IgD-negative memory B cell (primary cell): ENCODE data around the gene CEP72. TPM values are rescaled to one million over a fixed set of nuclear protein-coding genes. Genes with fewer than 3 reads are reported as not detected.
"Not testable (repeated sequence)": the region's sequence is repeated elsewhere in the genome, so short reads cannot be mapped to it uniquely, and the experiment has no call there.

Source experiments
- H3K27ac Mint-ChIP-seq, 3 donors: one replicate each; pipeline ENCODE4 v1.8.0; 2020 to 2022; ENCODE audit warnings: mild to moderate bottlenecking in 3 of 3, mixed read lengths in 3 of 3, moderate library complexity in 1 of 3
- H3K27me3 Mint-ChIP-seq: one replicate; pipeline ENCODE4 v1.8.0; 2021; ENCODE audit warnings: mixed read lengths
- H3K36me3 Mint-ChIP-seq: one replicate; pipeline ENCODE4 v1.8.0; 2020; ENCODE audit warnings: mild to moderate bottlenecking, mixed read lengths
- H3K4me1 Mint-ChIP-seq, 3 donors: one replicate each; pipeline ENCODE4 v1.8.0; 2020 to 2022; ENCODE audit warnings: mixed read lengths in 3 of 3, mild to moderate bottlenecking in 1 of 3
- H3K4me3 Mint-ChIP-seq, 4 donors: one replicate each; pipeline ENCODE4 v1.8.0; 2020 to 2022; ENCODE audit warnings: mild to moderate bottlenecking in 4 of 4, mixed read lengths in 4 of 4, moderate library complexity in 3 of 4
- H3K9me3 Mint-ChIP-seq, 3 donors: one replicate each; pipeline ENCODE4 v1.8.0; 2020 to 2021; ENCODE audit warnings: mixed read lengths in 3 of 3, mild to moderate bottlenecking in 1 of 3
- polyA plus RNA-seq: library from polyadenylated mRNA; unstranded; fragments of 300-500 nt; fragmentation: Illumina TruSeq; gene quantifications from one replicate; pipeline ENCODE4 v1.2.3, GENCODE V29; 2021

CEP72 gene
- polyA plus RNA-seq, 1 donor from 2014 or later, result 5.4 TPM

DNA sequence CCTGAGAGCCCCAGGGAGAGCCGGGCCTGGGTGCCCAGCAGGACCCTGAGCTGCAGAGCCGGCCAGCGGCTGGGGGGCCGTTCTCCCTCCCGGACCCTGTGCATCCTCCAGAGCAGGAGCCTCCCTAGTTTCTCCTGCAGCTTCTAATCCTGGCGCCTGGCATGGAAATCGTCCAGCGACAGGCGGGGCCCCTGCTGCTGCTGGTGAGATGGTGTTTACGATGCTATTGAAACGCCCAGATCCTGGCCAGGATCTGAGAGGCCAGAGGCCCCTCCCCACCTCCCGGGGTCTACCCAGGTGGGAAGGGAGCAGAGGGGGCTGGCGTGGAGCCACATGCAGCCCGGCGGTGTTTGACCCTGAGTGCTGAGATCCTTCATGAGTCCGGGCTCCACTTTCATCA is 38.2 kb upstream of the CEP72 start:
- Mint-ChIP-seq H3K27ac (no peak overlapping the region), H3K9me3 (peaks cover 12 to 30% (median 20%) of the 10 kb centered on the region in 3 donors), H3K4me1 (peaks cover 0 to 1% (median 0%) of the 10 kb centered on the region in 3 donors), H3K36me3 (no peaks in the 10 kb centered on the region), H3K27me3 (peaks cover 6% of the 10 kb centered on the region), H3K4me3 (no peak overlapping the region)

DNA sequence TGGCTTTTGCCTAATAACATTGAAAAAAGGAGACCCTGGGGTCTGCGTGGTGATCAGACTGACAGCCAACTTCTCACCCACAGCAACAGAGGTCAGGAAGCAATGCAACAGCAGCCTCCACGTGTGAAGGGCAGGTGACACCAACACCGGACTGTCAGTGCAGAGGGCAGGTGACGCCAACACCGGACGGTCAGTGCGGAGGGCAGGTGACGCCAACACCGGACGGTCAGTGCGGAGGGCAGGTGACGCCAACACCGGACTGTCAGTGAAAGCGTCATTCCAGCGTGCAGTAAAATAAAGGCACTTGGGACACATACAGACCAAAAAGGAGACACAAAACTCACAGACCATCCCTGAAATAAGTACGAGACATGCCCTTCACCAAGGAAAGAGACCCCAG is 37.2 kb upstream of the CEP72 start:
- peaks cover 12% of the 10 kb centered on the region for H3K27me3 Mint-ChIP-seq
- H3K27ac Mint-ChIP-seq, result no peak overlapping the region
- peaks cover 12 to 30% (median 20%) of the 10 kb centered on the region in 3 donors for H3K9me3 Mint-ChIP-seq
- H3K4me1 Mint-ChIP-seq, result peaks cover 0 to 1% (median 0%) of the 10 kb centered on the region in 3 donors
- peak overlapping the region in 1 of 4 donors; percentile 22 for H3K4me3 Mint-ChIP-seq
- H3K36me3 Mint-ChIP-seq, result no peaks in the 10 kb centered on the region

DNA sequence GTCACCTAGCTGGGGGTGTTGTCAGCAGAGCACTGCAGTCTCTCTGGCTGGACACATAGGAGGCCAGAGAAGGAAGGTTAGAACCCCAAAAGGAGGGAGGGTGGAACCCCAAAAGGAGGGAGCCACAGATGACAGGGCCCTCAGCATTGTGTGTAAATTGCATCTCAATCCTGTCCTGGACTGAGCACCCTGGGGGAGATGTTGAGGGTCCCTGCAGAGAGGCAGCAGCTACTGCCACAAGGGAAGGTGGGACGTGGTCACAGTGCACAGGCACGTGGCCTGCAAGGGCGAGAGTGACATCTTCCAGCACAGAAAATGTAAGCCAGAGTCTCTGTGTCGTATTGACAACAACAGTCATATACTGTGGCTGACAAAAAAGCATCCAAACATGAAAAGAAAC is 36.5 kb upstream of the CEP72 start:
- peak overlapping the region in 1 of 4 donors; percentile 18 for H3K4me3 Mint-ChIP-seq
- peaks cover 12 to 30% (median 20%) of the 10 kb centered on the region in 3 donors for H3K9me3 Mint-ChIP-seq
- H3K27ac Mint-ChIP-seq, result no peak overlapping the region
- H3K27me3 Mint-ChIP-seq, result peaks cover 17% of the 10 kb centered on the region
- H3K36me3 Mint-ChIP-seq, result no peaks in the 10 kb centered on the region
- H3K4me1 Mint-ChIP-seq, result peaks cover 0 to 1% (median 0%) of the 10 kb centered on the region in 3 donors

DNA sequence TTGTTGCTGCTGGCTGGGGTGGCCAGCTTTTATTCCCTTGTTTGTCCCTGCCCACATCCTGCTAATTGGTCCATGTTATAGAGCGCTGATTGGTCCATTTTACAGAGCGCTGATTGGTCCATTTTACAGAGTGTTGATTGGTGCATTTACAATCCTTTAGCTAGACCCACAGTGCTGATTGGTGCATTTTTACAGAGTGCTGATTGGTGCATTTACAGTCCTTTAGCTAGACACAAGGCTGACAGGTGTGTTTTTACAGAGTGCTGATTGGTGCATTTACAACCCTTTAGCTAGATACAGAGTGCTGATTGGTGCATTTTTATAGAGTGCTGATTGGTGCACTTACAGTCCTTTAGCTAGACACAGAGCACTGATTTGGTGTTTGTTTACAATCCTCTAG is 34.9 kb upstream of the CEP72 start:
- H3K27me3 Mint-ChIP-seq, result peaks cover 25% of the 10 kb centered on the region
- H3K4me1 Mint-ChIP-seq, H3K4me3 Mint-ChIP-seq, H3K27ac Mint-ChIP-seq, H3K36me3 Mint-ChIP-seq: not testable (repeated sequence)
- H3K9me3 Mint-ChIP-seq, result peaks cover 12 to 30% (median 20%) of the 10 kb centered on the region in 3 donors

DNA sequence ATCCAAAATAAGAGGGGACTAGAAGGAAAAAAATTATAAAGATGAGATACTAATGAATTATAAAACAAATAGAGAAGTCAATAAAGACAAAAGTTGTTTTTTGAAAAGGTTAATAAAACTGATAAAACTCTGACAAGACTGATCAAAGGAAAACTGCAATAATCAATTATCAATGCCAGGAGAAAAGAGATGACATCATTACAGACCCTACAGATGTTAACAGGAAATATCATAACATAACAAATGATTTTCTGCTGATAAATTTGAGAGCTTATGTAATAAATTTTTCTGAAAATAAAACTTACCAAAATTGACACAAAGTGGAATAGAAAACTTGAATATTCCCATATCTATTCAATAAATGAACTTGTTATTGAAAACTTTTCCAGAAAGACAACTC is 34.3 kb upstream of the CEP72 start:
- H3K36me3 Mint-ChIP-seq, result no peaks in the 10 kb centered on the region
- H3K27ac Mint-ChIP-seq, result no peak overlapping the region
- H3K27me3 Mint-ChIP-seq, result peaks cover 26% of the 10 kb centered on the region
- peaks cover 12 to 30% (median 21%) of the 10 kb centered on the region in 3 donors for H3K9me3 Mint-ChIP-seq
- no peaks in the 10 kb centered on the region for H3K4me1 Mint-ChIP-seq
- no peak overlapping the region for H3K4me3 Mint-ChIP-seq

DNA sequence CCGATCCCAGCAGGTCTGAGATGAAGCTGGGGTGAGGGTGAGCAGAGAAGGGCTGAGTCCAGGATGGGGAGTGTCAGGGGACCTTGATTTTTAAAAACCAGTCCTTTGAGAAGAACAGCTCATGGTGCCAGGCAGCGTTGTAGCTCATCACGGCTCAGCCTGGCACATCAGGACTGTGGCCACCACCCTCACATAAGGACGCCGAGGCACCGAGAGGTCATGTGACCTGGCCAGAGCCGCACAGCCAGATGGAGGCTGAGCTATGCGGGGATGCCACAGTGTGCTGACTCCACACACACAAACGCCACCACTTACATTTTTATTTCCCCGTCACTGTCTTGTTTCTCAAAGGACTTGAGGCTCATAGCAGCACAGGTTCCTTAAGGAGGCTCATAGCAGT is 32.9 kb upstream of the CEP72 start:
- Mint-ChIP-seq H3K9me3 (peaks cover 12 to 30% (median 22%) of the 10 kb centered on the region in 3 donors), H3K4me3 (no peak overlapping the region), H3K4me1 (no peaks in the 10 kb centered on the region), H3K36me3 (no peaks in the 10 kb centered on the region), H3K27me3 (peaks cover 33% of the 10 kb centered on the region), H3K27ac (no peak overlapping the region)

DNA sequence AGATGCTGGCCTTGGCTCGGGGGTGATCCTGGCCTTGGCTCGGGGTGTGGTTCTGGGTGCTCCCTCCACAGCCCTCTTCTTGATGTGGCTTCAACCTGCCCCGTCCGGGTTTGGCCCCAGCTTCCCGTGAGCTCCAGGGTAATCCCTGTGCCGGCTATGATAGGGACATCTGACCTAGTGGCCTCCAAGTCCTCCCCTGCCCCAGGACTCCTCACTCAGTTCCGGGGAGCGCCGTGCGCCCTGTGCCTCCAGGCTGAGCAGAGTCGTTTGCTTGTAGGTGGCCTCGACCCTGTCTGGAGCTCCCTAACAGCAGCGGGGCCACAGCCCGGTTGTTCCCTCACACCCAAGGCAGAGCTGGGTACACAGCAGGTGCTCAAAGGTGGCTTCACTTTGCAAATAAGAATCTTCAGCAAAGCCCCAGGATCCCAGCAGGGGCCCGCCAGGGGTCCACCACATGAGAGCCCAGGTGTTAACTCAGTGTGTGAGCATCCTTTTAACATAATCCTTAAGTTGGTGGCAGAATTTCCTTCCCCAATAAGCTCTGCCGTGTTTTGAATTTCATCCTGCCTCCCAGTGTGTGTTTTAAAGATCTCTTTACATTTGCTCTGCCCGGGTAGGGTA is 32.3 kb upstream of the CEP72 start:
- Mint-ChIP-seq H3K27ac (no peak overlapping the region), H3K9me3 (peaks cover 11 to 30% (median 22%) of the 10 kb centered on the region in 3 donors), H3K4me1 (no peaks in the 10 kb centered on the region), H3K4me3 (no peak overlapping the region), H3K36me3 (no peaks in the 10 kb centered on the region), H3K27me3 (peaks cover 33% of the 10 kb centered on the region)

DNA sequence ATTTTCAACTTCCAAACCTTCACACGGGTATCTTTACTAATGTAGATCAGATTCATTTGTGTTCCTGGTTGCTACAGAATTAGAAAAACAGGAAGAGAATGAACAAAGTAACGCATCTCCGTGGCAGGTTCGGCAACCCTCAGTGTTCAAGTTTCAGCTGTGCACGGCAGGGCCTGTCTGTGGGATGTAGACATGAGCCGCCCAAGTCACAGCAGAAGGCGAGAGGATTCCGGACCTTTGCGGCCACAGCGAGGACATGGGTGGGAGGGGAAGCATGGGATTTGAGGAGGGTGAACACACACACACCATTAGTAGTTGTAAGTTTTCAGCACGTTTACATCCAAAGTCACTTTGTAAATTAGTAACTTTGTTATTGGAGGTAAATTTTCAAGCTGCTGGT is 31.7 kb upstream of the CEP72 start:
- Mint-ChIP-seq H3K36me3 (no peaks in the 10 kb centered on the region), H3K9me3 (peaks cover 11 to 26% (median 19%) of the 10 kb centered on the region in 3 donors), H3K27ac (no peak overlapping the region), H3K27me3 (peaks cover 33% of the 10 kb centered on the region), H3K4me1 (no peaks in the 10 kb centered on the region), H3K4me3 (no peak overlapping the region)

DNA sequence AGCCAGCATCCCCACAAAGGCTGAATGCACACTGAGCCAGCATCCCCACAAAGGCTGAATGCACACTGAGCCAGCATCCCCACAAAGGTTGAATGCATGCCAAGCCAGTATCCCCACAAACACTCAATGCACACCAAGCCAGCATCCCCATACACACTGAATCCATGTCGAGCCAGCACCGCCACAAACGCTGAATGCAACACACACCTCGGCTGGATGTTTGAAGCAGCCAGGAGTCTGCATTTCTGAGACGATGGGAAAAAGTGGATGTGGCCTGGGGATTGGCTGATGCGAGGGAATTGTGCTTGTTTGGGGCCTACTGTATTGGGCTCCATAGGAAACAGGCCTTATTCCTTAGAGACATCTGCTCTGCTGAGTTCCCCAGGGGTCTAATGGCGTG is 30.9 kb upstream of the CEP72 start:
- no peaks in the 10 kb centered on the region for H3K4me1 Mint-ChIP-seq
- peaks cover 31% of the 10 kb centered on the region for H3K27me3 Mint-ChIP-seq
- no peak overlapping the region for H3K4me3 Mint-ChIP-seq
- H3K36me3 Mint-ChIP-seq, result no peaks in the 10 kb centered on the region
- no peak overlapping the region for H3K27ac Mint-ChIP-seq
- peaks cover 5 to 17% (median 16%) of the 10 kb centered on the region in 3 donors for H3K9me3 Mint-ChIP-seq

DNA sequence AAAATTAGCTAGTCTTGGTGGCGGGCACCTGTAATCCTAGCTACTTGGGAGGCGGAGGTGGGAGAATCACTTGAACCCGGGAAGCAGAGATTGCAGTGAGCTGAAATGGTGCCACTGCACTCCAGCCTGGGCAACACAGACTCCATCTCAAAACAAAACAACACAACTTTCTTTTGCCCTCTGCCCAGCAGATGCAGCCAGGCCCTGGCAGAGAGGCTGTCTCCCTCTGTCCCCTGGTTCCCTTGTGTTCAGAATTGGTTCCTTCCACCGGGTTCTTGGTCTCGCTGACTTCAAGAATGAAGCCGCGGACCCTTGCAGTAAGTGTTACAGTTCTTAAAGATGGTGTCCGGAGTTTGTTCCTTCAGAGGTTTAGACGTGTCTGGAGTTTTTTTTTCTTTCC is 30.2 kb upstream of the CEP72 start:
- peaks cover 31% of the 10 kb centered on the region for H3K27me3 Mint-ChIP-seq
- H3K36me3 Mint-ChIP-seq, result no peaks in the 10 kb centered on the region
- H3K9me3 Mint-ChIP-seq, result peaks cover 3 to 14% (median 11%) of the 10 kb centered on the region in 3 donors
- H3K27ac Mint-ChIP-seq, result no peak overlapping the region
- no peaks in the 10 kb centered on the region for H3K4me1 Mint-ChIP-seq
- H3K4me3 Mint-ChIP-seq, result no peak overlapping the region

DNA sequence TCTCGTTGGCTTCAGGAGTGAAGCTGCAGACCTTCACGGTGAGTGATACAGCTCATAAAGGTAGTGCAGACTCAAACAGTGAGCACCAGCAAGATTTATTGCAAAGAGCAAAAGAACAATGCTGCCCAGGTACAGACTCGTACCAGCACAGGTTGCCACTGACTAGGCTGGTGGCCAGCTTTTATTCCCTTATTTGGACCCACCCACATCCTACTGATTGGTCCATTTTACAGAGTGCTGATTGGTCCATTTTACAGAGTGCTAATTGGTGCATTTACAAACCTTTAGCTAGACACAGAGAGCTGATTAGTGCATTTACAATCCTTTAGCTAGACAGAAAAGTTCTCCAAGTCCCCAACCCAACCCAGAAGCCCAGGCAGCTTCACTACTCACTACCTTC is 29.7 kb upstream of the CEP72 start:
- H3K9me3 Mint-ChIP-seq, result peaks cover 3 to 11% (median 10%) of the 10 kb centered on the region in 3 donors
- H3K4me1 Mint-ChIP-seq, H3K4me3 Mint-ChIP-seq, H3K27ac Mint-ChIP-seq, H3K36me3 Mint-ChIP-seq: not testable (repeated sequence)
- H3K27me3 Mint-ChIP-seq, result peaks cover 31% of the 10 kb centered on the region

DNA sequence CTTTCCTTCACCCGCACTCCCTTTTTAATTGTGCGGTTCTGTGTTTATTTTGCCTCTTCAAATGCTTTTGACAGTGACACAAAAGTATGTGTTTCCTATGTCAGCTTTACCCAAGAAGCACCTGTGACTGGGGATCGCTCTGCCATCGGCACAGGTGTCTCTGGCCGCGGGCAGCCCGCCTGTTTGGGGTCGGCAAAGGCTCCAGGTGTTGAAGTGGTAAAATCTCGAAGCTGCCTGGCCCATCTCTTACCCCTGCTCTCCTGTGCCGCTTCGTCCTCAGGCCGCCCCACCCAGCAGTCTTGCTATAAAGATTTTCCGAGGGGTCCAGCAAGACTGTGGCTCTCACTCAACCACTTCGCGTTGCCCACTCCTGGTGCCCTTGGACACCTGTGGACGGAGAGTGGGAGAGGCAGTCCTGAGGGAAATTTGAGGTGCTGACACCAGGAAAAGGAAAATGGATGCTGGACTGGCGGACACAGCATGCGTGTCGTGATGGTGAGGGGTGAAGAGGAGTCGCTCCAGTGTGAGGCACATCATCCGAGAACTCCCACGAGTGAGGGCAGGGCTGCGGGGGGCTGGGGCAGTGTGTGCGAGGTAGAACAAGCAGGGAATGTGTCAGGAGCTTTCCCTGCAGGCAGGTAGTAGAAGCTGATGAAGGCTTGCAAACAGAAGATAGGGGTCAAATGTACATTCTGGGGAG is 29.1 kb upstream of the CEP72 start:
- H3K4me3 Mint-ChIP-seq, result no peak overlapping the region
- H3K9me3 Mint-ChIP-seq, result peaks cover 0 to 7% (median 4%) of the 10 kb centered on the region in 3 donors
- H3K36me3 Mint-ChIP-seq, result no peaks in the 10 kb centered on the region
- no peak overlapping the region for H3K27ac Mint-ChIP-seq
- H3K27me3 Mint-ChIP-seq, result peaks cover 34% of the 10 kb centered on the region
- no peaks in the 10 kb centered on the region for H3K4me1 Mint-ChIP-seq

DNA sequence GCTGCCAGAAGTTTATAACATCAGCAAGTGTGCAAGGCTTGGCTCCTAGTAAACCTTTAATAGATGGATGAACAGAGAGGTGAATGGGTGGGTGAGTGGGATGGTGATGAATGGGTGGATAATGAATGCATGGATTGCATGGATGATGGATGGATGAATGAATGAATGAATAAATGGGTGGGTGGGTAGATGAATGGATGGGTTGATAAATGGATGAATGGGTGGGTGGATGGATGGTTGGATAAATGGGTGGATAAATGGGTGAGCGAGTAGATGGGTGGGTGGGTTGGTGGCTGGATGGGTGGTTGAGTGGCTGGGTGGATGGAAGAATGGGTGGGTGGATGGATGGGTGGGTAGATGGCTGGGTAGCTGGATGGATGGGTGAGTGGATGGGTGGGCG is 28.5 kb upstream of the CEP72 start:
- H3K9me3 Mint-ChIP-seq, result peaks cover 0 to 1% (median under 1%) of the 10 kb centered on the region in 3 donors
- no peak overlapping the region for H3K4me3 Mint-ChIP-seq
- H3K36me3 Mint-ChIP-seq, result no peaks in the 10 kb centered on the region
- peaks cover 34% of the 10 kb centered on the region for H3K27me3 Mint-ChIP-seq
- no peaks in the 10 kb centered on the region for H3K4me1 Mint-ChIP-seq
- no peak overlapping the region for H3K27ac Mint-ChIP-seq

DNA sequence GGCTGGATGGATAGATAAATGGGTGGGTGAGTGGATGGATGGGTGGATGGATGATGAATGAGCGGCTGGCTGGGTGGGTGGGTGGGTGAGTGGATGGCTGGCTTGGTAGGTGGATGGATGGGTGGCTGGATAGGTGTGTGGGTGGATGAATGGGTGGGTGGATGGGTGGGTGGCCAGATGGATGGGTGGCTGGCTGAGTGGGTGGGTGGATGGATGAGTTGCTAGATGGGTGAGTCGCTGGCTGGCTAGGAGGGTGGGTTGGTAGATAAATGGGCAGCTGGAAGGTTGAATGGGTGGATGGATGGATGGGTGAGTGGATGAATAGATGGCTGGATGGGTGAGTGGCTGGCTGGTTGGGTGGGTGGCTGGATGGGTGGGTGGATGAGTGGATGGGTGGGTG is 27.9 kb upstream of the CEP72 start:
- no peaks in the 10 kb centered on the region for H3K4me1 Mint-ChIP-seq
- H3K27me3 Mint-ChIP-seq, result peaks cover 34% of the 10 kb centered on the region
- H3K4me3 Mint-ChIP-seq, result no peak overlapping the region
- no peaks in the 10 kb centered on the region for H3K36me3 Mint-ChIP-seq
- no peak overlapping the region for H3K27ac Mint-ChIP-seq
- peaks cover 0 to 1% (median under 1%) of the 10 kb centered on the region in 3 donors for H3K9me3 Mint-ChIP-seq

DNA sequence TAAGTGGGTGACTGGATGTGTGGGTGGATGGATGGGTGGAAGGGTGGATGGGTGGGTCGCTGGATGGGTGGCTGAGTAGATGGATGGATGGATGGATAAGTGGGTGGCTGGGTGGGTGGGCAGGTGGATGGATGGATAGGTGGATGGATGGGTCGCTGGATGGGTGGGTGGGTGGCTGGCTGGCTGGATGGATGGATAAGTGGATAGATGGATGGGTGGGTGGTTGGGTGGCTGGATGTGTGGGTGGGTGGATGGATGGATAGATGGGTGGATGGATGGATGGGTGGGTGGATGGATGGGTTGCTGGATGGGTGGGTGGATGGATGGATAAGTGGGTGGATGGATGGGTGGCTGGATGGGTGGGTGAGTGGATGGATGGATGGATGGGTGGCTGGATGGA is 27.3 kb upstream of the CEP72 start:
- Mint-ChIP-seq H3K27me3 (peaks cover 28% of the 10 kb centered on the region), H3K27ac (no peak overlapping the region), H3K9me3 (peaks cover 0 to 7% (median 5%) of the 10 kb centered on the region in 3 donors), H3K36me3 (no peaks in the 10 kb centered on the region), H3K4me1 (no peaks in the 10 kb centered on the region), H3K4me3 (no peak overlapping the region)

DNA sequence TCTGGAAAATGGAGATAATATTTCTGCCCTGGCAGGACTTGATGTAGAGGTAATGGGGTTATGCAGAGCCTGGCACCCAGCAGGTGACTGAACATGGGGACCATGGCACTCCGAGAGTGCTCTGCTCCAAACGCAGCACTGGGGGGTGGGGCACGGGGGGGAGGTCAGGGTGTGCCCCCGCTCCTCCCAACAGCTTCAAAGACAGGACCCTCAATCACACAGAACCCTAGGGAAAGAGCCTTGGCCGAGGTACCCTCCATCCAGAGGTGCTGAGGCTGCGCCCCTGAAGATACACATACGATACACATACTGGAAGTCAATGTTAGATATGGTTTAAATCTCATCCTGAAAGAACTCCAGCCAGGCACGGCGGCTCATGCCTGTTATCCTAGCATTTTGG is 26.6 kb upstream of the CEP72 start:
- no peak overlapping the region for H3K4me3 Mint-ChIP-seq
- no peaks in the 10 kb centered on the region for H3K36me3 Mint-ChIP-seq
- peaks cover 23% of the 10 kb centered on the region for H3K27me3 Mint-ChIP-seq
- peaks cover 0 to 8% (median 5%) of the 10 kb centered on the region in 3 donors for H3K9me3 Mint-ChIP-seq
- no peaks in the 10 kb centered on the region for H3K4me1 Mint-ChIP-seq
- no peak overlapping the region for H3K27ac Mint-ChIP-seq
